Measurements from ENCODE around the gene SLC25A1.
"Not testable (repeated sequence)": the region's sequence is repeated elsewhere in the genome, so short reads cannot be mapped to it uniquely, and the experiment has no call there.

Gene SLC25A1

GRCh38 chr22:19174106-19175025 is 4.2 kb downstream of the SLC25A1 start:
- no peak for DNase-seq
- peak overlapping the region in 1 of 2 donors; percentile 37 for H3K4me3 Mint-ChIP-seq

GRCh38 chr22:19173047-19174035 is 5.2 kb downstream of the SLC25A1 start:
- Mint-ChIP-seq H3K27ac (peak overlapping the region; percentile 91 to 93), H3K4me1 (ENCODE audit: low read depth in 2 of 2) (peaks cover 29 to 35% of the 10 kb centered on the region in 2 donors), H3K9me3 (no peaks in the 10 kb centered on the region), H3K4me3 (peak overlapping the region; percentile 58 to 96), H3K36me3 (ENCODE audit: insufficient read depth) (peaks cover 26% of the 10 kb centered on the region), H3K27me3 (peaks cover 14 to 24% of the 10 kb centered on the region in 2 donors)
- DNase-seq (no peak), ATAC-seq (replicated peaks) (no peak)

More at GRCh38 chr22:19174106-19175025, 4.2 kb downstream of the SLC25A1 start:
- peaks cover 23% of the 10 kb centered on the region for H3K36me3 Mint-ChIP-seq (ENCODE audit: insufficient read depth)
- H3K4me1 Mint-ChIP-seq (ENCODE audit: low read depth in 2 of 2): peaks cover 32 to 33% of the 10 kb centered on the region in 2 donors
- peaks cover 4 to 13% of the 10 kb centered on the region in 2 donors for H3K27me3 Mint-ChIP-seq
- no peak for ATAC-seq (replicated peaks)
- H3K27ac Mint-ChIP-seq: peak overlapping the region in 1 of 2 donors; percentile 75
- H3K9me3 Mint-ChIP-seq: no peaks in the 10 kb centered on the region

GRCh38 chr22:19172213-19173046 is 6.1 kb downstream of the SLC25A1 start:
- Mint-ChIP-seq H3K9me3 (no peaks in the 10 kb centered on the region), H3K4me1 (ENCODE audit: low read depth in 2 of 2) (peaks cover 29 to 35% of the 10 kb centered on the region in 2 donors), H3K36me3 (ENCODE audit: insufficient read depth) (peaks cover 26% of the 10 kb centered on the region), H3K27me3 (peaks cover 22 to 33% of the 10 kb centered on the region in 2 donors), H3K4me3 (peak overlapping the region; percentile 92 to 96), H3K27ac (peak overlapping the region; percentile 91 to 93)
- DNase-seq (no peak), ATAC-seq (replicated peaks) (no peak)

- Mint-ChIP-seq H3K27ac (peak overlapping the region in 1 of 2 donors; percentile 91), H3K4me3 (peak overlapping the region; percentile 92 to 96), H3K27me3 (peaks cover 33 to 47% of the 10 kb centered on the region in 2 donors), H3K36me3 (ENCODE audit: insufficient read depth) (peaks cover 22% of the 10 kb centered on the region), H3K4me1 (ENCODE audit: low read depth in 2 of 2) (peaks cover 23 to 34% of the 10 kb centered on the region in 2 donors), H3K9me3 (no peaks in the 10 kb centered on the region)
- ATAC-seq (replicated peaks) (no peak), DNase-seq (no peak)
Measured at GRCh38 chr22:19169947-19170318, 8.6 kb downstream of the SLC25A1 start.

GRCh38 chr22:19169002-19169946 is 9.3 kb downstream of the SLC25A1 start:
- no peaks in the 10 kb centered on the region for H3K9me3 Mint-ChIP-seq

GRCh38 chr22:19168088-19168890 is 10.2 kb downstream of the SLC25A1 start:
- Mint-ChIP-seq H3K36me3 (ENCODE audit: insufficient read depth) (peaks cover 20% of the 10 kb centered on the region), H3K27ac (no peak overlapping the region), H3K9me3 (no peaks in the 10 kb centered on the region), H3K27me3 (peaks cover 38 to 60% of the 10 kb centered on the region in 2 donors), H3K4me1 (ENCODE audit: low read depth in 2 of 2) (peaks cover 20 to 30% of the 10 kb centered on the region in 2 donors), H3K4me3 (no peak overlapping the region)
- DNase-seq: no peak
- no peak for ATAC-seq (replicated peaks)

More at GRCh38 chr22:19169002-19169946, 9.3 kb downstream of the SLC25A1 start:
- Mint-ChIP-seq H3K4me3 (peak overlapping the region; percentile 20 to 92), H3K27ac (no peak overlapping the region), H3K27me3 (peaks cover 33 to 53% of the 10 kb centered on the region in 2 donors), H3K36me3 (ENCODE audit: insufficient read depth) (peaks cover 22% of the 10 kb centered on the region), H3K4me1 (ENCODE audit: low read depth in 2 of 2) (peaks cover 23 to 34% of the 10 kb centered on the region in 2 donors)
- DNase-seq (no peak), ATAC-seq (replicated peaks) (no peak)

- ATAC-seq (replicated peaks): no peak
Measured at GRCh38 chr22:19167106-19167869, 11.2 kb downstream of the SLC25A1 start.

GRCh38 chr22:19166421-19166820 is 12.1 kb downstream of the SLC25A1 start:
- Mint-ChIP-seq H3K36me3 (ENCODE audit: insufficient read depth) (peaks cover 12% of the 10 kb centered on the region), H3K4me1 (ENCODE audit: low read depth in 2 of 2) (peaks cover 5 to 17% of the 10 kb centered on the region in 2 donors), H3K27me3 (peaks cover 38 to 71% of the 10 kb centered on the region in 2 donors), H3K9me3 (no peaks in the 10 kb centered on the region), H3K27ac (no peak overlapping the region), H3K4me3 (no peak overlapping the region)
- no peak for DNase-seq
- no peak for ATAC-seq (replicated peaks)

More at GRCh38 chr22:19167106-19167869, 11.2 kb downstream of the SLC25A1 start:
- peaks cover 38 to 67% of the 10 kb centered on the region in 2 donors for H3K27me3 Mint-ChIP-seq
- H3K4me3 Mint-ChIP-seq: no peak overlapping the region
- peaks cover 10 to 21% of the 10 kb centered on the region in 2 donors for H3K4me1 Mint-ChIP-seq (ENCODE audit: low read depth in 2 of 2)
- no peak overlapping the region for H3K27ac Mint-ChIP-seq
- H3K36me3 Mint-ChIP-seq (ENCODE audit: insufficient read depth): peaks cover 20% of the 10 kb centered on the region
- DNase-seq: no peak
- no peaks in the 10 kb centered on the region for H3K9me3 Mint-ChIP-seq

- peaks cover 46 to 78% of the 10 kb centered on the region in 2 donors for H3K27me3 Mint-ChIP-seq
- no peak for DNase-seq
- H3K27ac Mint-ChIP-seq: no peak overlapping the region
- H3K9me3 Mint-ChIP-seq: no peaks in the 10 kb centered on the region
- peaks cover 3% of the 10 kb centered on the region for H3K36me3 Mint-ChIP-seq (ENCODE audit: insufficient read depth)
- peaks cover 0 to 6% of the 10 kb centered on the region in 2 donors for H3K4me1 Mint-ChIP-seq (ENCODE audit: low read depth in 2 of 2)
- ATAC-seq (replicated peaks): no peak
- no peak overlapping the region for H3K4me3 Mint-ChIP-seq
Measured at GRCh38 chr22:19164425-19164824, 14.1 kb downstream of the SLC25A1 start.

GRCh38 chr22:19158649-19159048 is 19.9 kb downstream of the SLC25A1 start:
- H3K36me3 Mint-ChIP-seq (ENCODE audit: insufficient read depth); ATAC-seq (replicated peaks); H3K4me3 Mint-ChIP-seq; DNase-seq; H3K4me1 Mint-ChIP-seq (ENCODE audit: low read depth in 2 of 2); H3K27ac Mint-ChIP-seq; H3K9me3 Mint-ChIP-seq: not testable (repeated sequence)
- peaks cover 25 to 74% of the 10 kb centered on the region in 2 donors for H3K27me3 Mint-ChIP-seq
